GM19438 (cell line): ENCODE measurements around the gene APOBEC3B.
A peak's percentile ranks its signal among the peaks of the same experiment; 100 is the strongest.
"Not testable (repeated sequence)": the region's sequence is repeated elsewhere in the genome, so short reads cannot be mapped to it uniquely, and the experiment has no call there.

Source experiments
- ATAC-seq: cut with Tn5 transposase; IDR thresholded peaks from one replicate; pipeline ENCODE4 v1.9.1; 2021; ENCODE audit warnings: low read depth; ENCODE audit not compliant: unreplicated experiment

APOBEC3B gene

DNA sequence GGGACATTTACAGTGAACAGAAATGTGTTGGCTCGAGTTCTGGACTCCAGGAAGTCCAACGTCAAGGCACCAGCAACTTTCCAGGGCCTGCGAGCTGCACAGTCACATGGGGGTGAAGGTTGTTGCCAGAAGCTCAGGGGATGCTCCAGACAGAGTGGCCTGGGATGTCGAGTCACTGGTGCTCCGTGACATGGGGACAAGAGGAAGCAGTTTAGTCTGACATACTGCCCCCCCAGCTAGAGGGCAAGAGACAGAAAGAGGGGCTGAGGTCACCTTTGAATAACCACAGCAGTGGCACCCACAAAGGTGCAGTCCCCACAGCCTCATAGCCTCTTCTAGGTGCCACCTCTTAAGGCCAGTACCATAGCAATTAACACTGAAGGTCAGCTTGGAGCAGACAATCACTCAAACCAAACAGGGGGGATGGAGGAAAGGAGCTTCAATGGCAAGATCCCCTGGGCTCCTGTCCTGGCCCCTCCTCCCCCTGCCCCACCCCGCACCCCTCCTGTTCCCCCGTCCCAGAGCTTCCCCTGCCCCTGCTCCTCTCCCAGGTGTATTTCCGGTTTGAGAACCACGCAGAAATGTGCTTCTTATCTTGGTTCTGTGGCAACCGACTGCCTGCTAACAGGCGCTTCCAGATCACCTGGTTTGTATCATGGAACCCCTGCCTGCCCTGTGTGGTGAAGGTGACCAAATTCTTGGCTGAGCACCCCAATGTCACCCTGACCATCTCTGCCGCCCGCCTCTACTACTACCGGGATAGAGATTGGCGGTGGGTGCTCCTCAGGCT is 42.6 kb downstream of the APOBEC3B start:
- no peak for ATAC-seq

- no peak for ATAC-seq
Observed at GRCh38 chr22:39026509-39027150, 44.5 kb downstream of the APOBEC3B start.

DNA sequence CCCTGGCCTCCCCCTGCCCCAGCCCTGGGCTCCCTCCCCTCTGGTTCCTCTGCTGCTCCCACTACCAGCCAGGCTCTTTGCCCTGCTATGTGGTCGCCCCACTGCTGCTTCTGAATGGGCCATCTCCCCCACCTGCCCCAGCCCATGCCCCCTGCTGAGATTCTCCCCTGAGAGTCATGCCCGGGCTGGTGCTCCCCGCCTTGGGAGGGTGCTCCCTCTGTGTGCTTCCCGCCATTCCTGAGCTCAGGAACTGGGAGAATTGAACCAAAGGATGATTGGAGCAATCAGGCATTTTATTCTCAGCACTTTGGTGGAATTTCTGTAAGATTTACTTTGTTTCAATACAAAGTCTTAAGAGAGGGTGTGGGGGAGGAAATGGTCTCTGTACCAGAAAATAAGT is 45.6 kb downstream of the APOBEC3B start:
- ATAC-seq, result no peak

GRCh38 chr22:39028281-39028680 is 46.1 kb downstream of the APOBEC3B start:
- no peak for ATAC-seq

DNA sequence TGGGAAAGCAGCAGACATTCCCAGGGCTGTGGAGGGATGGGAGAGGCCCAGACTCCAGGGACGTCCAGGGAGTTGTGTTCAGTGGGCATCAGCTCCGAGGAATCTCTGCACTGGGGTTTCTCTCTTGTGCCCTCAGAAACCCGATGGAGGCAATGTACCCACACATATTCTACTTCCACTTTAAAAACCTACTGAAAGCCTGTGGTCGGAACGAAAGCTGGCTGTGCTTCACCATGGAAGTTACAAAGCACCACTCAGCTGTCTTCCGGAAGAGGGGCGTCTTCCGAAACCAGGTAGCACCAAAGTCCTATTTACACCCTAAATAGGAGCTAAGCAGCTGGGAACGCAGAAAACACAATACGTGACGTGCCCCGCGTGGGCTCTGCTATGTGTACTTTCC is 47.1 kb downstream of the APOBEC3B start:
- no peak for ATAC-seq

GRCh38 chr22:39030705-39031104 is 48.6 kb downstream of the APOBEC3B start:
- no peak for ATAC-seq

- ATAC-seq, result not testable (repeated sequence)
Observed at GRCh38 chr22:39031434-39032295, 49.5 kb downstream of the APOBEC3B start.

DNA sequence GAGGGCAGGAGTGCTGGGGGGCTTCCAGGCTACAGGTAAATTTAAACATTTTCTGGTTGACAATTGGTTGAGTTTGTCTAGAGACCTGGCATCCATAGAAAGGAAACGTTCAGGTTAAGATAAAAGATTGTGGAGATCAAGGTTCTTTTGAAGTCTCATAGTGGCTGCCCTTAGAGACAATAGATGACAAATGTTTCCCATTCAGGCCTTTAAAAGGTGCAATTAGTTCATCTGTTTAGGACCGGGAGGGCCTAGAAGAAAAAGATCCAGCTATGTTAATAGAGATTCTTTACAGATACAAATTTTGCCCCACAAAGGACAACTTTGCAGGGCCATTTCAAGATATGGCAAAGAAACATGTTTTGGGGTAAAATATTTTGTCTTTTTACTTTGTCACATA is 54.9 kb downstream of the APOBEC3B start:
- ATAC-seq, result not testable (repeated sequence)

- no peak for ATAC-seq
Observed at GRCh38 chr22:39039306-39040126, 57.4 kb downstream of the APOBEC3B start.

DNA sequence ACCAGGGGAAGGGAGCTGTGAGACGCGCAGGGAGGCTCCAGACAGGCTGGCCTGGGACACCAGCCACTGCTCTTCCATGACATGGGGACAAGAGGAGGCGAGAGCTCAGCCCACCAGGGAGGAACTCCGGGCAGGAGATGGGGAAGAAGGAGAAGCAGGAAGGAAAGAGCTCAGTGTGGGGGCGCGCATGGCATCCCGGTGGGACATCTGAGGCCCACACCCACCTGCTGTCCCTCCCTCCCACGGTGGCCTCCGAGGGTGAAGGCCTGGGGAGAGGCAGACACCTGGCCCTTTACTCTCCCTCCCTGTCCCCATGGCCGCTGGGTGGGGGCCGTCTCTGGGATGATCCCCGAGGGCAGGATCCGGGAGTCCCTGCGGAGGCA is 58.0 kb downstream of the APOBEC3B start:
- ATAC-seq, result not testable (repeated sequence)

- peak; percentile 96 for ATAC-seq
Observed at GRCh38 chr22:39040538-39041296, 58.6 kb downstream of the APOBEC3B start, which contains the start of gene APOBEC3F. TSS of gene APOBEC3F (plus strand) at chr22:39040864. CDS start at chr22:39040961, 97 bp downstream.

DNA sequence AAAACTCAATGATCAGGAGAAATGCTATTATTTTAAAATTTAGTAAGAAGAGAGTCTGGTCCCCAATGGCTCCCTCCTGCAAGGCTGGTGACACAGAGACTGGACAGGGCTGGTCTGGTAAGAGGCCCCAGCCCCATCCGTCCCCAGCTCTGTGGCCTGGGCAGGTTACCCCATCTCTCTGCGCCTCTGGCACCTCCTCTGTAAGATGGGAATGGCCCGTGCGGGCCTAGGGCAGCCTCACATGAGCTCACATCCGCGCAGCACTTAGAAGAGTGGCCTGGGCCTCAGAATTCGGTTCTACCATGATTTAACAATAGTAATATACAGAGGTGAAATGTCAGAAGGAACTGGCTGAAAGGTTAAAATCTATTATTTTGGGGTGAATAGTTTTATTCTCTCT is 59.8 kb downstream of the APOBEC3B start:
- ATAC-seq, result no peak
